ENCODE data around the gene CDKL5.
"Not testable (repeated sequence)": the region's sequence is repeated elsewhere in the genome, so short reads cannot be mapped to it uniquely, and the experiment has no call there.

Gene CDKL5

DNA sequence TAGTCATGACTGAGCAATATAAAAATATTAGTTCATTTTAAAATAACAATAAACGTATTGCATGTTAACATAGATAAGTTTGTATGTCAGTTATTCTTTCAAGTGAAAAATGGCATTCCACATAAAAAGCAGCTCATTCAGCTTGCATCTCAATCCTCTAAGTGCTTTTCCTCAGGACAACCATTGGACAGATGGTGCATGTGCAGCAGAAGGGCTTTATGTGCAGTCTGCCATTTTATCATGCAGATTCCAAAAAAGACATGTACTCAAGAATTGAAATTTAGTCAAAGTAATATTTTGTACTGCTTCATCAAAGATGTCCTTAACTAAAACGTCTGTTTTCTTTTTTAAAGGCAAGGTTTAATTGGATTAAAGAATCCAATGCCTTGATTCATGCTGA, 153.1 kb downstream of the CDKL5 start:
- DNase-seq, result no peak

DNA sequence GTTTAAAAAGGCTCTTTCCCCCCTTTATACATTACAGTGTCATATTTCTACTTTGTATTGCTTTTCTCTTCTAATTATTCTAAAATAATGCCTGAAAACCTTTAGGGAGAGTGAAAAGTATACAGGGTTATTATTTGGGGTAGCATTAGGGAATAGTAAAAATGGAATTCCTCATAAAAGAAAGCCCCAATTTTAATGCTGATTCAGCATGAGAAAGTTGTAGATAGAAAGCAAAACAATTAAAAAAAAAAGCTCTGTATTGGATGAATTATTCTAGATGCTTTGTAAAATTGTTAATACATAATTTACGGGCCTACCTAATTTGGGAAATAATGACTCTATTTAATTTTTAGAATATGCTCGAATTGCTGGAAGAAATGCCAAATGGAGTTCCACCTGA, 154.1 kb downstream of the CDKL5 start:
- DNase-seq, result no peak

DNA sequence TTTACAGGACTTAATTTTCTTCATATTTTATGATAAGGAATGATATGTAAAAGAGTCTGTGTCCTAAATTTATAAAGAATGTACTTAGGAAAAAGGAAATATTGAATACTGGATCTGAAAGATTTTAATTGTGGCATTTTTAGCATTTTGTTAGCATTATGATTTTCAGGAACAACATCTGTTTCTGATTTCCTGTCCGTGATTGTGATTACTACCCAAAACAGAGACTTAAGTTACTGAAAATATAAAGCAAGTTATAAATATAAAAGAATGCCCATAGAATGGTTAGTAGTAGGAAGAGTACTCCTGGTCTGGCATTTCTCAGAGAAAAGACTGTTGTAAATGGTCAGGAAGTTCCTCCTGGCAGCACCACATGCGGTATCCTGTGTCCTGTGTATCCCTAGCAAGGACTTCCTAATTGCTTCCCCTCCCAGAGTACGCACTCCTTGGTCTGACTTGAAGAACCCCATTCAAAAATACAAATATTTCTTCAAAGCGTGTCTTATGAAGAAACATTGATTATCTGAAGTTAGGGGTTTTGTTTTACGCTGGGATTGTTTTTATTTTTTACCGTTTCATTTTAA, 157.6 kb downstream of the CDKL5 start:
- no peak for DNase-seq

DNA sequence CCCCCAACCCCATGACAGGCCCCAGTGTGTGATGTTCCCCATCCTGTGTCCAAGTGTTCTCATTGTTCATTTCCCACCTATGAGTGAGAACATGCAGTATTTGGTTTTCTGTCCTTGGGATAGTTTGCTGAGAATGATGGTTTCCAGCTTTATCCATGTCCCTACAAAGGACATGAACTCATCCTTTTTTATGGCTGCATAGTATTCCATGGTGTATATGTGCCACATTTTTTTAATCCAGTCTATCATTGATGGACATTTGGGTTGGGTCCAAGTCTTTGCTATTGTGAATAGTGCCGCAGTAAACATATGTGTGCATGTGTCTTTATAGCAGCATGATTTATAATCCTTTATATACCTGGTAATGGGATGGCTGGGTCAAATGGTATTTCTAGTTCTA, 163.9 kb downstream of the CDKL5 start:
- DNase-seq, result not testable (repeated sequence)

DNA sequence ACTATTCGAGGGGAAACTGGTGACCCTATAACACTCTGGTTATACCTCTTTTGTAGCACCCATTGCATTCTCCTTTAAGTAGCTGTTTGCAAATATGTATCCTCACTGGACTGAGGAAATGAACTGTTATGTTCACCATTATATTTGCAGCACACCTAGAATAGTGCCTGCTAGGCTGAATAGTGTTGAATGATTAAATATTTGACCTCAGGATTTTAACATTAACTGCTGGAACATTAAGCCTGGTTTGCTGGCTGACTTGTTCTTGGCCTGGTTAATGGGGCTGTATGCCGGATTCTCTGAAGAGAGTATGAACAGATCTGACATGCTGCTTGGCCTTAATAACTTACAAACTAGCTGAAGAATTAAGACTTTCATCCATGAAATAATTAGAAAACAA, 166.4 kb downstream of the CDKL5 start:
- DNase-seq, result no peak

DNA sequence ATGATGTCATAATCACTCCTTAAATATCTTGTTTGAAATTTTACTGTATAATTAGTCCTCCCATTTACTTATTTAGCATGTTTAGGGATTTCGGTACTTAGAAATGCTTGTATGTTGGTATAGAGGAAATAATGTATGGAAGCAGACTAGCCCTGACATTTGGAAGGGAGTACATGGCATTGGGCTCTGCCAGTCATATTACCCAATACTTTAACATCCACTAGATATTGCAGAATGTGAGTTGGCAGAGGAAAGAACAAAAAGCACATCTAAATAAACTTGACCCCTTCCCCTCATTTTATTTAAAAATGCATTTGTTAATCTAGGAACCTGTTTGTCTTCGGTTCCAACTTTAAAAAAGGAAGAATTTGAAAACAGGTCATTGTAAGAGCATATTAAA, 168.7 kb downstream of the CDKL5 start:
- no peak for DNase-seq

DNA sequence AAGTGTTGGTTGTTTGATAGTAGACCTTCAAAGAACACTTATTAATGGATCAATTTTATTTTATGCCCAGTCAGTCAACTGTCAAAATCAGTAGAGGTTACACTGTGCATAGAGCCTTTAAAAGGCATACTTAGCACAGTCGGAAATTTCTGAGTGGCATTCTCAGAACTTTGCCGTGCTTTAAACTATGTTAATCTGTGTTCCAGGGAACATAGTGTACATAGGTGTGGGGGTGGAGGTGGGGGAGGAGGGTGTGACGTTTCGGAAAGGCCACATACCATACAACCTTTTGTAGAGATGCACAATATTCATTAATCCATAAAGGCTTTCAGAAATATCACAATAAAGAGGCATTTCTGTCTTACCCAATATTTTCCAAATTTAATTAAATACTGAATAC, 170.7 kb downstream of the CDKL5 start:
- DNase-seq, result no peak

DNA sequence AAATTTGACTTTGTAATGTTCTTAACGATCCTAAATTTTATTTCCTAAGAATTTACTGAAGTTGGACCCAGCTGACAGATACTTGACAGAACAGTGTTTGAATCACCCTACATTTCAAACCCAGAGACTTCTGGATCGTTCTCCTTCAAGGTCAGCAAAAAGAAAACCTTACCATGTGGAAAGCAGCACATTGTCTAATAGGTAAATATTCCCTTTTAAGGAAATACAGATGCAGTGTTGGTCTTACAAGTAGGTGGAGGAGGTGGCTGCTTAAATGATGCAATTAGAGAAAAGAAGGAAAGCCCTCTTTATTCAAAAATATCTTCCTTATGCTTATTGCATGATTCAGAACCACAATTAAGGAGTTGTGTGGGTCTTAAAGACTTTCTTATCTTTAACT, 173.0 kb downstream of the CDKL5 start:
- DNase-seq, result no peak

DNA sequence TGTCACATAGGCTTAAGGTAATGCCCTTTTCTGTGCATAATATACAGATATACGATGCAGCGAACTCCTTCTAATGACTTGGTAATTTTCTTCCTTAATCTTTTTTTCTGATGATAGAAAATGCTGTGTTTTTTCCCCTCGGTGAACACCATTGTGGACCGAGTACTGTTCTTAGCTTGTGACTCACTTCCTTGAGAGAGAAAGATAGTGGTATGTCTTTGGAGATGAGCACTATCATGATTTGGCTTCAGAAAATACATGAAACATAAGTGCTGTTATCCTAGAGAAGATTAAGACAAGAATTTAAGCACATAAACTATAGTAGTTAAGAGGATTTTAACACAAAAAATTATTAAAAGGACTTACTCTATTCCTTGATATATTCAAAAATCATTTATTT, 182.6 kb downstream of the CDKL5 start:
- DNase-seq, result no peak

DNA sequence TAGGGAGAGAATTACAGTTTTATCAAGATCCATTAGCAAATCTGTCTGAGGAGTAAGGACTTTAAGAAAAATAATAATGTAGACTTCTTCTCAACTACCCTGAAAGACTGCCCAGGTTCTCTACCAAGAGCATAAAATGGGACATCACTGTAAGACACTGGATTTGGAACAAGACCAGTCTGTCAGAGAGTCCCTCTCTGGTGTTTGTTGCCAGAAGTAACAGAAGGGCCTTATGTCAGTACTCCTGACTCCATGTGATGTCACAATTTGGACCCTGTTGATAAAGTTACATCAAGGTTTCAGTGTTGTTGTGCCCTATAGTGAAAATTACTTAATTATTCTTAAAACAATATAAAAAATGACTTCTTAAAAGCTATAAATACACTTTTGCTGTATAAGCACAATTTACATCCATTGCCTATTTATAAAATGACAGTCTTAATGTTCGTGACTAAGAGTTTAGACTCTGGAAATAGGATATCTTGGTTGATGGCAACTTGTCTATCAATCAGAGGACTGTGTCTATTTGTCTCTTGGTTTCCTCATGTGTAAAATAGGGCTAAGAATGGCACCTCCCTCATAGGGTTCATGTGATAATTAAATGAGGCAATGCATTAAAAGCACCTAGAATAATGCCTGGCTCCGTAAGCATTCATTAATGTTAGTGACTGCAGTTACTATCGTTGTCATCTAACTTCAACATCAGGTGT, 188.7 kb downstream of the CDKL5 start:
- no peak for DNase-seq

DNA sequence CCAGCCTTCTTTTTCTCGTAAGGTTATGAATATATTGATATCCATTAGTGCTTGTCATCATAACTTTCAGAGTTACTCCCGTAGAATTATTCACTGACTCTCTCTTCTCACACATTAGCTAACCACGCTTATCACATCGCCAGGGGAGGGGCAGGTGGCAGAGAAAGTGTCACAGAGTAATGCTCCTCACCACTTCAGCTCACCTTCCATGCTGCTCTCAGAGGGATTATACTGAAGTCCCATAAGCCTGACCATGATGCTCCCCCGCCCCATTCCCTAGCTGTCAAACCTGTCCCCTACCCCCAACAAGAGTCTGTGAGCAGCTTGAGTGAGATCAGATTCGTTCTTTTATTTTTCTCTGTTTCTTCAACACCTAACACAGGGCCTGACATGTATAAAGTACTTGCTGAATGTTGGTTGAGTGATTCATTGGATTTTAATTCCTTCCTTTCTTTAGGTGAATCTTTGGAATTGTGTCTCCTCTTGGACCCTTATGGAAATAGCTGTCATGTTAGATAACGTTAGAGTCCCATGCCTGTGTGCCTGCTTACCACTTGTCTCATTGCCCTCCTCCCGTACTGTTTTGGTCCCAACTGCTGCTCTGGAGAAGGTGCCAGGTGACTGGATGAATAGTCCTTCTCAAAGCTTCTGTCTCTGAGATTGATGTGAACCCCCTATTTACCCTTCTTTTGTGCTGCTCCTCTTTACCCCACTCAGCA, 191.4 kb downstream of the CDKL5 start:
- no peak for DNase-seq

DNA sequence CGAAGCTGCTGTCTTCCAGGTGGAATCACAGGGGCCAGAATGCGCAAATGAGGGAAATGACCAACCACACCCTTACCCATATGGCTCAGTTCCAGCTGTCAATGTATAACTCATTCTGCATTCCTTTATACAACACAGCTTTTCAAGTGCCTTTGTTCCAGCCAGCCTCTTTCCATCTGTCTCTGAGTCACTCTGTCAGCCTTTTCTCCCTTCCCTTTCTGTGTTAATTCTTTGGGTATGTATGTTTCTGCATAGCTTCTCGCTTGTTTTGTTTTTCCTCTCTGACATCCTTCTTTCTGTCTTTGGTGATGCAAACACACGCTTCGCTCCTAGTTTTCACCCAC, 192.0 kb downstream of the CDKL5 start:
- no peak for DNase-seq

DNA sequence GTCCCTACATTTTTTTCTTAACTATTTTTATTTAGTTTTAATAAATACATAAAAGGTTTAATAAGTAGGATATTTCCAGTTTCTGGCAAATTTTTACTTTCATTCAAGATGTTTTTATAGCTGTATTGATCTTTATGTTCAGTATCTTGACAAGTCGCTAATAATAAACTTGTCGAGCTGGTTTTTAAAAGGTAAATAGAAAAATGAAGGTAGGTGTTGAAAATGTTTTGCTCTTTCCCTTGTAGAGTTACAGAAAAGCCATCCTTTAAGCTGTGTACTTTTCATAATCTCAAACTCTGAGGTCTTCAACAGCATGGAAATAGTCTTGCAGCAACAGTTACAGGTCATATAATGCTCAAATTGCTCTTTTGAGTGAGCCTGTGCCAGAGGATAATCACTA, 193.9 kb downstream of the CDKL5 start:
- no peak for DNase-seq

DNA sequence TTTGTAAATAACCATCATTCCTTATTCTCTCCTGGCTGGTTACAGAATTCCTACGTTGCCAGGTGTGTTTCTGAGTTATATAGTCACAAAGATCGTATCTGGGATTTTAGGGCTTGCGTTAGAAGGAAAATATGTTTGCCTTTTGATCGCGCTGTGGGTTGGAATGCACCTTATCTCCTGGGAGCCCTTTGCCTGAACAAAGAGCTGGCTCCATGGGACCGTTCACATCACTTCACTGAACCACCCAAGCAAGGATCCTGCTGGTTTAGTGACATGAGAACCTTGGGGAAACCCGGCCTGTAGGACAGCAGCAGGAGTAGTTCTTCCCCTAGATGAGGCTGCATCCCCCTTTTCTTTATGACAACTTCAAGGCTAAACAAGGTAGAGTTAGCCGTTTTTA, 194.9 kb downstream of the CDKL5 start:
- DNase-seq, result no peak

DNA sequence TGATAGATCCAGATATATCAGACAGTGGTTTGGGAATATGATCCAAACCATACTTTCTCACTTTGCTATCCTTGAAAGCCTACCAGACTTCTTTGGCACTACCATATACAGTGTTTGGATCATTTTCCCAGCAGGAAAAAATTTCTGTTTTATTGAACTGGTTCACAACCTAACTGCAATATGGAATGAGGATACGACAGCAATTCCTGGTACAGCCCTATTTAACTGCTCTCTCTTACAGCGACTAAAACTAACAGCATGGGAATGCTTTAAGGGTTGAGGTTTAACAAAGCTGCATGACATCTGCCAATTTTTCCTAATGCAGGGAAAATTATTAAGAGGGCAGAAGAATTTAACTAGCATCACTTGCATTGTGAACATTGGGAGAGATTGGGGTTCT, 199.2 kb downstream of the CDKL5 start:
- DNase-seq, result no peak

DNA sequence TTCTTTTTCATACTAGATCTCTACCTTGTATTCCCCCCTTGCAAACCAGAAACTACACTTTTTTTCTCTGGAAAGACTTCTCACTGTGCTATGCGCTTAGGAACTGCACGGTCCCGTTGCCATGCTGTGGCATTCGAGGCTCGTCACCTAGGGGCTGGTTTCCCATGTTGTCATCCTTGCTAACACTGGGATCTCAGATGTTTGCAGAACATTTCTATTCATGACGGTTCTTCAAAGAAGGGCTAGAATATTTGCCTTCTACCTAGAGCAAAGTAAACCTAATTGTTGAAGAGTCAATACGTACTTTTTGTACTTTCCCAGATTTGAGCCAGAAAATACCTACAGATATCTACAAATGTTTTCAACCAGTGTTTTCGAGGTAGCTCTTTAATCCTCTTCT, 205.5 kb downstream of the CDKL5 start:
- DNase-seq, result no peak

DNA sequence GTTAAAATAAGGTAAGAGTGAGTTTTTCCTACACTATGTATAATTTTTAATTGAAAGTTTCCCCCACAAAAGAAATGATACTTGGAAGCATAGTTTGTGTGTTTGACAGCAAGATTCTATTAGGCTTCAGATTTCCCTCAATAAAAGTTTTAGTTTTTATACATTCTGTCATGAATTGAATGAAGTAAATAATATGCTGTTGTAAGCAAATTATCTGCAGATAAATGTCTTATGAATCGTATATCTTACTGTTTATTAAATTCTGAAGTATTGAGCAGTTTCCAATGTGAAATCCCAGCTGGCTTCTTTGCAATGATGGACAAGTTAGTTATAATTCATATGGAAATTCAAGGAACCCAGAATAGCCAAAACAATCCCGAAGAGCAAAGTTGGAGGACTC, 213.0 kb downstream of the CDKL5 start:
- no peak for DNase-seq

DNA sequence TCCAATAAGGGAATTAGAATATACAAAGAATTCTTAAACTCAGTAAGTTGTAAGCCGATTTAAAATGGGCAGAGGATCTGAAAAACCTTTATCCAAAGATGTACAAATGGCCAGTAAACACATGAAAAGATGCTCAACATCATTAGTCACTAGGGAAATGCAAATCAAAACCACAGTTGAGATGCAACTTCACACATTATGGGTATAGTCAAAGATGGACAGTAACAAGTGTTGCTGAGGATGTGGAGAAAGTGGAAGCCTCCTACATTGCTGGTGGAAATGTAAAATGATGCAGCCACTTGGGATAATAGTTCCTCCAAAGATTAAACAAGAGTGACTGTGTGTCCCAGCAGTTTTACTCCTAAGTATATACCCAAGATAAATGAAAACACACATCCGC, 213.9 kb downstream of the CDKL5 start:
- DNase-seq, result no peak

DNA sequence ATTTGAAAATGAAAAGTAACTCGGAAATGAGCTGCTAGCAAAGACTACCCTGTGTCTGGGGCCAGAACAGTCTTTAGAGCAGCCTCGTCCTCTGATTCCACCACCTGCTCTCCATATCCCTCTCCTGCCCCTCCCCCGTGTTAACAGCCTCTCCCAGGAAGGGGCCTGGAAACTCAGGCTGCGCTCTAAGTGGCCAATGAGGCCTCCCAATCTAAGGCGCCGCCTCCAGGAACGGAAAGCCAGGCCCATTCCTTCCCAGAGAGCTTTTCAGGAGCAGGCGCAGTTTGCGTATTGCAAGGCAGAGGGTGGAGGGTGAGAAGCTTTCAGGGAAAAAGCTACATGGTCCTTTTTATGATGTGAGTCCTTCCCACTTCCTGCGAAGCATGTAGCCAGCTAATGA, 215.3 kb downstream of the CDKL5 start:
- DNase-seq, result no peak

DNA sequence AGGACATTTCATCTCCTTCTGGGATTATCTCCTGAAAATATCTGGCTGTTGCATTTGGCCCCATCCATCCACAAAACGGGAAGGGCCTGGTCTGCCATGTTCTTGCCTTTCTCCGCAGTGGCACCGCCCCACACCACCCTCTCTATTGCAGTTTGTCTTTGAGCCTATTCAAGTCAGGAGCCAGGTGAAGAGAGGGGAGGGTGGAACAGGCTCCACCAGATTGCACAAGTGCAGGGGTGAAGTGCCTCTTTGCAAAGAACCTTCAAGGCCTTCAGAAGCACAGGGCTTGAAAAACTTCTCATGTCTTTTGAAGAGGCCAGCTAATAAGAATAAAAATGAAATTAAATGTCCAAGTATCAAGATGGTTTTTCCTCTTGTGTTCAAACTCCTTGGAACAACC, 217.8 kb downstream of the CDKL5 start:
- no peak for DNase-seq

DNA sequence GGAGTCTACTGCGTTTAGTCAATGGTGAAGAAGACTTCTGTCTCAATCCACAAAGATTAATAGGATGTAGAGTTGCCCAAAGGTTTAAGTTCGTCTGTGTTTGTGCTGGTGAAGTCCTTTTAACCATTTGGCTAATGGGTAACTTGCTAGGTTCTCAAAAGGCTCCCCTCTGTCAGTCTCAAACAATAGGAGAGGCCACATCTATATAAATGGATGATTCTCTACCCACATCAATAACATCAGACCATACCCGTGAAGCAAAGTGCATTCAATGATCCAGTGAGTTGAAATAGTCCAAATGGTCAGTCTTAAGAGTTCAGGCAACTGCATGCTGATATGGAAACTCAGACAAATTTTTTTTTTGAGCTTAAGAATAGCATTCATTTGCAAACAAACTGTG, 218.4 kb downstream of the CDKL5 start:
- no peak for DNase-seq

DNA sequence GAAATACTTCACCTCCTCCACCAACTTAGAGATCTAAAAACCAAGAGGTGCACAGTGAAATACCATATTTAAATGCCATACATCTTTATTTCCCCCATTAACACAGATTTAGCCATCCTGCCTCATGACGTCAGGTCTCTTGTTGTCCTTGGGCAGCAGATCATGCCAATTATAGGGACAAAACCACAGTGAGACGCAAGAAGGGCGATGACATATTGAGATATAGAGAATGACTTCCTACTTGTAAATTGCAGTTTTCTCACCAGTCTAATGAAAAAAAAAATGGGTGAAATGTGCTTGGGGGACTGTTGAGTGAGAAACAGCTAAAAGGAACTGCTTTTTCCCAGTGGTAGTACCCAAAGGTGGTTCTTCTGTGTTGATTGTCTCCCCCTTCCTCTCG, 222.2 kb downstream of the CDKL5 start:
- DNase-seq, result no peak

DNA sequence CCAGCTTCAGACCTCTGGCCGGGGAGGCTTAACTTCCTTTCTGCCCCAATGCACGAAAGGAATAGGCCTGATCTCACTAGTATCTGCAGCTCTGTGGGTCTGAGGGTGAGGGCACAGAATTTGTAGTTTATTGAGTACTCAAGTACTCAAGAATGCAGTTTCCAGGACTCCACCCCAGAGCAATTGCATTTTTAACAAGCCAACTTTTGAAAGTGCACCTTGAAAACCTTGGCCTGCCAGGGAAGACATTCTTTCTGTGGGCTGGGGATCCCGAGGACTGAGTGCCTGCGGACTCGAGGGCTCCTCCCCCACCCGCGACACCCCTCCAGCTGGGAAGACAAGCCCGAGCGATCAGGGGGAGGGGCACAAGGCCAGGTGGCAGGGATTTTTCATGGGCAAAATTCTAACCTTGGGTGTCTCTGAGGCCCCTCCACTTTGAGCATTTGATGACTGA, 224.1 kb downstream of the CDKL5 start:
- no peak for DNase-seq

DNA sequence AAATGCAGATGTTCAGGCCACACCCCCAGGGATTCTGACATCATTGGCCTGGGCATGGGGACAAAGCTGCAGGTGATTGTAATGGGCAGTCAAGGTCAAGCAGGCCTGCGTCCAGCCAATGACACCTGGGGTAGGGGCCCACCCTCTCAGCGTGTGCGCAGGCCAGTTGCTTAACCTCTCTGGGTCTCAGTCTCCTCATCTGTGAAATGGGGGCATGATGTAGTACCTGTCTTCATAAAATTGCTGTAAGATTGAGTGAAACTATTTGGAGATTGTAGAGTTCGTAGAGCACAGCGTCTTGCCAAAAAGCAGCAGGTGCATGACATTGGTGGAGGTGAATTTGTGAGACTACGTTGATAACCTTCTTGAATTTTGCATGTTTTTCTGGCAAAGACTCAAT, 225.3 kb downstream of the CDKL5 start:
- no peak for DNase-seq

DNA sequence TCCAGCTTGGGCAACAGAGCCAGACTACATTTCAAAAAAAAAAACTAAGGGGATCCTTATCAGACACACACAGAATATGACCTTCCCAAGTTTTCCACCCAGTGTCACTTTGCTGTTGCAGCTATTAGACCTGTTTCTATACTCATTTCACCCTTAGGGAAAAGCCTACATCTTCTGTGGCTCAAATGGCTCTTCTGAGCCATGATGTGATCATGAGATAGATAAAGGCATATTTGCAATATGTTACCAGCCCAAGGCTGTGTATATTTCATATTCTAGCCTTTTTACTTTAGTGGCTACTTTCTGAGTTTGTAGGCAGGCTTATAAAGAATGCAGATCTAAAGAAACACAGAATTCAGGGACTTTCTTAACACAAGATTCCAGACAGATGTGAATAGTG, 227.2 kb downstream of the CDKL5 start:
- DNase-seq, result no peak
